ENCODE measurements around the gene SPARC.

GRCh38 chr5:151724360-151724759, 37.6 kb upstream of the SPARC start:
- TF ChIP-seq CTCF (IDR thresholded peaks at IDR 0.05) (no peak), POLR2A (IDR thresholded peaks at IDR 0.05) (no peak)

Measured in Peyer's patch (tissue), 4 donors.